ENCODE data around the gene CBFA2T2.
"Not testable (repeated sequence)": the region's sequence is repeated elsewhere in the genome, so short reads cannot be mapped to it uniquely, and the experiment has no call there.

CBFA2T2 gene

DNA sequence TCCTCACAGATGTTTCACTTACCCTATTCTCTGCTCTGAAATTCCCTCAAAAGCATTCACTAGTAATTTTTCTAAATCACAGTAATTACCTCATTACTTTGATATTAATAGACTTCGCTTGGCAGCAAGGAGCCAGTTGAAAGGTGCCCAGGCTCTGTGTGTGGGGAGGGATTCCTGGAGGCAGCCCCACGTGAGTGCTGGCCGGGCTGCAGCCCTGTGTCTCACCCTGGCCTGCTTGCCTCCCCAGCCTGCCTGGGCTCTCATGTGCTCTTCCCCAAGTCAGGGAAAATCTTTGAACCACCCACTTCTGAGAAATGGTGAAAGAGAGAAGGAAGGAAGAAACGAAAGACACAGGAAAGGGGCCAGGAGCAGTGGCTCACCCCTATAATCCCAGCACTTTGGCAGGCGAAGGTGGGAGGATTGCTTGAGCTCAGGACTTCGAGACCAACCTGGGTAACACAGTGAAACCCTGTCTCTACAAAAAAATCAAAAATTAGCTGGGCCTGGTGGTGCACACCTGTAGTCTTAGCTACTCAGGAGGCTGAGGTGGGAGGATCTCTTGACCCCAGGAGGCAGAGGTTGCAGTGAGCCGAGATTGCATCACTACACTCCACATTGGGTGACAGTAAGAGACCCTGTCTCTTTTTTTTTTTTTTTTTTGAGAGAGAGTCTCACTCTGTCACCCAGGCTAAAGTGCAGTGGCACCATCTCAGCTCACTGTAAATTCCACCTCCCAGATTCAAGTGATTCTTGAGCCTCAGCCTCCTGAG lies 26.4 kb upstream of the CBFA2T2 start:
- DNase-seq (ENCODE audit: low read depth): no peak
- no peak overlapping the region for H3K4me3 ChIP-seq (ENCODE audit: control insufficient read depth, low read depth, low read length)
- TF ChIP-seq CTCF (IDR thresholded peaks at IDR 0.05; ENCODE audit: control insufficient read depth, insufficient read depth, low read depth, low read length, missing control alignments): no peak

GRCh38 chr20:33464759-33465158 lies 25.1 kb upstream of the CBFA2T2 start:
- not testable (repeated sequence) for DNase-seq (ENCODE audit: low read depth); H3K4me3 ChIP-seq (ENCODE audit: control insufficient read depth, low read depth, low read length)

DNA sequence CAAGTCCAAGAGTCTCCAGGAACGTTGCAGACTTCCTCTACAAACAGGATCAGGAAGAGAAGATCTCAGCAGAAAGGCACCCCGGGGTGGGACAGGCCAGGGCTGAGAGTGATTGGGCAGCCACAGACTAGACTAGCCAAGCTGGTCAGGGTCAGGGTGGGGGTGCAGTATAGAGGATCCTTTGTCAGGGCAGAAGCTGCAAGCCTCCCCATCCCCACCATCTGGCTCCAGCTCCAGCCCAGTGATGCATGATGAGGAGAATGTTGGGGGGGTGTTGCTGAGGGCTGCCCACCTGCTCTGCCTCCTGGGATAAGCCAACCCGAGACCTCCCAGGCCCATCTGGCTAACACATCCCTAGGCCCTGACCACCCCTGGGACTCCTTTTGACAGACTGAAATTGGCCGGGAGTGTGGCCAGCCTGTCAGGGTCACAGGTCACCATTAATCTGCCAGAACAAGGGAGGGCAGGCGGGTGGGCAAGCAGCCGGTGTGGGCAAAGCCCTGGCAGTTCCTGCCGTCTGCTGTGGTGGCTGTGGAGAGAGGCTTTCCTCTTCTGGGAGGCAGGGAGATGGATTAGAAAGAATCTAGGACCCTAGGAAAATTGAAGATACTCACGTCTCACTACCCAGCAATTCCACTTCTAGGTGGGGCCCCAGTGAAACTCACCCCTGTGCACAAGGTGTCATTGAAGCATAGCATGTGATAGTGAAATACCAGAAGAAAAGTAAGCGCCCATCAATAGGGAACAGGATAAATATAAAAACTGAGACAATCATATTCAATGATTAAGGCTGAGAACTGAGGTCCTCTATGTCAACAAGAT lies 24.2 kb upstream of the CBFA2T2 start:
- DNase-seq (ENCODE audit: low read depth): no peak
- H3K4me3 ChIP-seq (ENCODE audit: control insufficient read depth, low read depth, low read length): no peak overlapping the region
- TF ChIP-seq CTCF (IDR thresholded peaks at IDR 0.05; ENCODE audit: control insufficient read depth, insufficient read depth, low read depth, low read length, missing control alignments): no peak

DNA sequence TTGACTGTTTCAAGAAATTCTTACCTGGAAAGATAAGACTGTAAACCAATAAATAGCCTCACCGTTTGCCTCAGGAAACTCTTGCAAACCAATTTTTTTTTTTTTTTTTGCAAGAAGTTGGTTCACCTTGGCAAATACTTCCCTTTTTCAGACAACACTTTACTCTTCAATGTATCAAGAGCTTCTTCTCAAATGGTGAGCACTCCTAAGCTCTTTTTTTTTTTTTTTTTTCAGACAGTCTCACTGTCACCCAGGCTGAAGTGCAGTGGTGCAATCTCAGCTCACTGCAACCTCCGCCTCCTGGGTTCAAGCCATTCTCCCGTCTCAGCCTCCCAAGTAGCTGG lies 23.6 kb upstream of the CBFA2T2 start:
- TF ChIP-seq CTCF (IDR thresholded peaks at IDR 0.05; ENCODE audit: control insufficient read depth, insufficient read depth, low read depth, low read length, missing control alignments): no peak
- DNase-seq (ENCODE audit: low read depth): no peak
- no peak overlapping the region for H3K4me3 ChIP-seq (ENCODE audit: control insufficient read depth, low read depth, low read length)

- no peak for TF ChIP-seq CTCF (IDR thresholded peaks at IDR 0.05; ENCODE audit: control insufficient read depth, insufficient read depth, low read depth, low read length, missing control alignments)
- H3K4me3 ChIP-seq (ENCODE audit: control insufficient read depth, low read depth, low read length): no peak overlapping the region
- no peak for DNase-seq (ENCODE audit: low read depth)
Measured at GRCh38 chr20:33470457-33470856, 19.4 kb upstream of the CBFA2T2 start.

DNA sequence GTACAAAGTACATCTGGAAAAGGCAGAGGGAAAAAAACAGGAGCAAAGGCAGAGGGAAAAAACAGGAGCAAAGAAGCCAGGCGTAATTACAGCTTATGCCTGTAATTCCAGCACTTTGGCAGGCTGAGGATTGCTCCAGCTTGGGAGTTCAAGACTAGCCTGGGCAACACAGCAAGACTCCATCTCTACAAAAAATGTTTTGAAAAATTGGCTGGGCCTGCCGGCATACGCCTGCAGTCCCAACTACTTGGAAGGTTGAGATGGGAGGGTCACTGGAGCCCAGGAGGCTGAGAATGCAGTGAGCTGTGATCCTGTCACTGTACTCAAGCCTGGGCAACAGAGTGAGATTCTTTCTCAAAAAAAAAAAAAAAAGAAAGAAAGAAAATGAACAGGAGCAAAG lies 19.0 kb upstream of the CBFA2T2 start:
- no peak overlapping the region for H3K4me3 ChIP-seq (ENCODE audit: control insufficient read depth, low read depth, low read length)
- no peak for TF ChIP-seq CTCF (IDR thresholded peaks at IDR 0.05; ENCODE audit: control insufficient read depth, insufficient read depth, low read depth, low read length, missing control alignments)
- no peak for DNase-seq (ENCODE audit: low read depth)

DNA sequence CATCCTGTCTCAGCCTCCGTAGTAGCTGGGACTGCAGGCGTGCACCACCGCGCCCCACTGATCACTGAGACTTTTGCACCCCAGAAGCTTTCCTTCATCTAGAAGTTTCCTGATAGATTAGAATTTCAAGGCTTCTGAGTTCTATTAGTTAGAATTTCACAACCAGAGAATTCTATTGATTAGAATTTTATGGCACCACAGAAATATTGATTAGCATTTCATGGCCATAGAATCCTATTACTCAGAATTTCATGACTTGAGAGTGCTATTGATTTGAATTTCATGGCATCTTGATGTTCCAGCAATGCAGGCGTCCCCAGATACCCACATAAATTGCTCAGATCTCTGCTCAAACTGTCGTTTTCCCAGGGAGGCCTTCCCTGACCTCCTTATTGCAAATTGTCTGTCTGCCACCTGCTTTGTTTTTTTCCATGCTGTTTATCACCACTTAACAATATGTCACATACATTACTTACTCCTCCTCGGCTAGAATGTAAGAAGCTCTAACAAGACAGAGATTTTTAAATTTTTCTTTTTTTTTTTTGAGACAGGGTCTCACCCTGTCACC lies 16.9 kb upstream of the CBFA2T2 start:
- TF ChIP-seq CTCF (IDR thresholded peaks at IDR 0.05; ENCODE audit: control insufficient read depth, insufficient read depth, low read depth, low read length, missing control alignments): no peak
- H3K4me3 ChIP-seq (ENCODE audit: control insufficient read depth, low read depth, low read length): no peak overlapping the region
- DNase-seq (ENCODE audit: low read depth): no peak
